Osteocyte (in vitro differentiated cells): ENCODE measurements around the gene WDR88. TPM values are rescaled to one million over a fixed set of nuclear protein-coding genes. Genes with fewer than 3 reads are reported as not detected.
"Not testable (repeated sequence)": the region's sequence is repeated elsewhere in the genome, so short reads cannot be mapped to it uniquely, and the experiment has no call there.

ENCODE experiments used
- DNase-seq: peaks from one replicate; pipeline ENCODE4 v3.0.0; 2021; ENCODE audit warnings: mixed read lengths; ENCODE audit not compliant: unreplicated experiment; ENCODE audit errors: extremely low spot score
- H3K27ac Mint-ChIP-seq: one replicate; pipeline ENCODE4 v1.8.0; 2021; ENCODE audit warnings: mild to moderate bottlenecking, mixed read lengths; ENCODE audit not compliant: unreplicated experiment
- H3K27me3 Mint-ChIP-seq: one replicate; pipeline ENCODE4 v1.8.0; 2021; ENCODE audit warnings: mixed read lengths; ENCODE audit not compliant: unreplicated experiment
- H3K36me3 Mint-ChIP-seq: one replicate; pipeline ENCODE4 v1.8.0; 2021; ENCODE audit warnings: mixed read lengths; ENCODE audit not compliant: unreplicated experiment
- H3K4me1 Mint-ChIP-seq: one replicate; pipeline ENCODE4 v1.8.0; 2021; ENCODE audit warnings: mixed read lengths; ENCODE audit not compliant: unreplicated experiment
- H3K4me3 Mint-ChIP-seq: one replicate; pipeline ENCODE4 v1.8.0; 2021; ENCODE audit warnings: mild to moderate bottlenecking, moderate library complexity, mixed read lengths; ENCODE audit not compliant: unreplicated experiment
- H3K9me3 Mint-ChIP-seq: one replicate; pipeline ENCODE4 v1.8.0; 2021; ENCODE audit warnings: mixed read lengths; ENCODE audit not compliant: unreplicated experiment
- CTCF ChIP-seq: fragments of 200-600 bp; sonication (generic); IDR thresholded peaks from 2 replicates; pipeline ENCODE4 v1.5.0; 2021; ENCODE audit warnings: antibody characterized with exemption, mild to moderate bottlenecking, moderate library complexity
- total RNA-seq: library from RNA; stranded (reverse); gene quantifications from 2 replicates; pipeline ENCODE4 v1.2.1, GENCODE V29; 2021

WDR88 gene
- total RNA-seq, 1 donor from 2014 or later, result not detected

- no peaks in the 10 kb centered on the region for H3K9me3 Mint-ChIP-seq
- TF ChIP-seq CTCF, result no peak
- DNase-seq, result no peak
- H3K4me3 Mint-ChIP-seq, result no peak overlapping the region
- no peaks in the 10 kb centered on the region for H3K27me3 Mint-ChIP-seq
- no peaks in the 10 kb centered on the region for H3K36me3 Mint-ChIP-seq
- H3K4me1 Mint-ChIP-seq, result peaks cover 4% of the 10 kb centered on the region
- H3K27ac Mint-ChIP-seq, result no peak overlapping the region
Observed at GRCh38 chr19:33159149-33159548, 27.2 kb downstream of the WDR88 start.

- Mint-ChIP-seq H3K27ac (no peak overlapping the region), H3K9me3 (no peaks in the 10 kb centered on the region), H3K27me3 (no peaks in the 10 kb centered on the region), H3K4me3 (no peak overlapping the region), H3K36me3 (no peaks in the 10 kb centered on the region), H3K4me1 (peaks cover 4% of the 10 kb centered on the region)
- DNase-seq, result no peak
- TF ChIP-seq CTCF, result no peak
Observed at GRCh38 chr19:33159893-33160292, 28.0 kb downstream of the WDR88 start.

- no peaks in the 10 kb centered on the region for H3K27me3 Mint-ChIP-seq
- DNase-seq, result no peak
- H3K4me1 Mint-ChIP-seq, result peaks cover 4% of the 10 kb centered on the region
- no peak overlapping the region for H3K4me3 Mint-ChIP-seq
- TF ChIP-seq CTCF, result no peak
- no peaks in the 10 kb centered on the region for H3K9me3 Mint-ChIP-seq
- H3K36me3 Mint-ChIP-seq, result no peaks in the 10 kb centered on the region
- no peak overlapping the region for H3K27ac Mint-ChIP-seq
Observed at GRCh38 chr19:33161201-33161600, 29.3 kb downstream of the WDR88 start.

DNA sequence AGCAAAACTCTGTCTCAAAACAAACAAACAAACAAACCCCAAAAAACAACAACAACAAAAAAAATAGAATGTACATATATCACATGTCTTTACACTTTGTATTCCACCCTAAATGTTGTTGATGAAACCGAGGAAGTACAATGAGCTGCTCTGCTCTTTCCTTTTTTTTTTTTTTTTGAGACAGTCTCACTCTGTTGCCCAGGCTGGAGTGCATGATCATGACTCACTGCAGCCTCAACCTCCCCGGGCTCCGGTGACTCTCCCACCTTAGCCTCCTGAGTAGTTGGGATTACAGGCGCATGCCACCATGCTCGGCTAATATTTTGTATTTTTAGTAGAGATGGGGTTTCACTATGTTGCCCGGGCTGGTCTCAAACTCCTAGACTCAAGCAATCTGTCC is 31.6 kb downstream of the WDR88 start:
- DNase-seq, result no peak
- no peak overlapping the region for H3K27ac Mint-ChIP-seq
- H3K4me3 Mint-ChIP-seq, result no peak overlapping the region
- H3K4me1 Mint-ChIP-seq, result peaks cover 4% of the 10 kb centered on the region
- peaks cover 1% of the 10 kb centered on the region for H3K9me3 Mint-ChIP-seq
- H3K36me3 Mint-ChIP-seq, result no peaks in the 10 kb centered on the region
- no peak for TF ChIP-seq CTCF
- H3K27me3 Mint-ChIP-seq, result no peaks in the 10 kb centered on the region

- not testable (repeated sequence) for DNase-seq, H3K4me3 Mint-ChIP-seq, H3K36me3 Mint-ChIP-seq, H3K4me1 Mint-ChIP-seq, H3K27me3 Mint-ChIP-seq, H3K9me3 Mint-ChIP-seq, H3K27ac Mint-ChIP-seq
Observed at GRCh38 chr19:33166037-33166436, 34.1 kb downstream of the WDR88 start.

GRCh38 chr19:33167438-33167837 is 35.5 kb downstream of the WDR88 start:
- Mint-ChIP-seq H3K9me3 (peaks cover 3% of the 10 kb centered on the region), H3K27me3 (no peaks in the 10 kb centered on the region)
- TF ChIP-seq CTCF, result no peak

More at GRCh38 chr19:33167438-33167837, 35.5 kb downstream of the WDR88 start:
- no peak overlapping the region for H3K4me3 Mint-ChIP-seq
- H3K27ac Mint-ChIP-seq, result no peak overlapping the region
- no peak for DNase-seq
- H3K4me1 Mint-ChIP-seq, result peaks cover 7% of the 10 kb centered on the region
- no peaks in the 10 kb centered on the region for H3K36me3 Mint-ChIP-seq
